GM21825 (cell line): ENCODE measurements around the gene ZFC3H1.
"Not testable (repeated sequence)": the region's sequence is repeated elsewhere in the genome, so short reads cannot be mapped to it uniquely, and the experiment has no call there.

Experiments
- ATAC-seq: cut with Tn5 transposase; IDR thresholded peaks from one replicate; pipeline ENCODE4 v1.9.1; 2021; ENCODE audit warnings: mild to moderate bottlenecking, moderate library complexity; ENCODE audit not compliant: unreplicated experiment

The ZFC3H1 gene, protein sequence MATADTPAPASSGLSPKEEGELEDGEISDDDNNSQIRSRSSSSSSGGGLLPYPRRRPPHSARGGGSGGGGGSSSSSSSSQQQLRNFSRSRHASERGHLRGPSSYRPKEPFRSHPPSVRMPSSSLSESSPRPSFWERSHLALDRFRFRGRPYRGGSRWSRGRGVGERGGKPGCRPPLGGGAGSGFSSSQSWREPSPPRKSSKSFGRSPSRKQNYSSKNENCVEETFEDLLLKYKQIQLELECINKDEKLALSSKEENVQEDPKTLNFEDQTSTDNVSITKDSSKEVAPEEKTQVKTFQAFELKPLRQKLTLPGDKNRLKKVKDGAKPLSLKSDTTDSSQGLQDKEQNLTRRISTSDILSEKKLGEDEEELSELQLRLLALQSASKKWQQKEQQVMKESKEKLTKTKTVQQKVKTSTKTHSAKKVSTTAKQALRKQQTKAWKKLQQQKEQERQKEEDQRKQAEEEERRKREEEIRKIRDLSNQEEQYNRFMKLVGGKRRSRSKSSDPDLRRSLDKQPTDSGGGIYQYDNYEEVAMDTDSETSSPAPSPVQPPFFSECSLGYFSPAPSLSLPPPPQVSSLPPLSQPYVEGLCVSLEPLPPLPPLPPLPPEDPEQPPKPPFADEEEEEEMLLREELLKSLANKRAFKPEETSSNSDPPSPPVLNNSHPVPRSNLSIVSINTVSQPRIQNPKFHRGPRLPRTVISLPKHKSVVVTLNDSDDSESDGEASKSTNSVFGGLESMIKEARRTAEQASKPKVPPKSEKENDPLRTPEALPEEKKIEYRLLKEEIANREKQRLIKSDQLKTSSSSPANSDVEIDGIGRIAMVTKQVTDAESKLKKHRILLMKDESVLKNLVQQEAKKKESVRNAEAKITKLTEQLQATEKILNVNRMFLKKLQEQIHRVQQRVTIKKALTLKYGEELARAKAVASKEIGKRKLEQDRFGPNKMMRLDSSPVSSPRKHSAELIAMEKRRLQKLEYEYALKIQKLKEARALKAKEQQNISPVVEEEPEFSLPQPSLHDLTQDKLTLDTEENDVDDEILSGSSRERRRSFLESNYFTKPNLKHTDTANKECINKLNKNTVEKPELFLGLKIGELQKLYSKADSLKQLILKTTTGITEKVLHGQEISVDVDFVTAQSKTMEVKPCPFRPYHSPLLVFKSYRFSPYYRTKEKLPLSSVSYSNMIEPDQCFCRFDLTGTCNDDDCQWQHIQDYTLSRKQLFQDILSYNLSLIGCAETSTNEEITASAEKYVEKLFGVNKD (N-terminal part only)

GRCh38 chr12:71663561-71664410 is at the start of gene ZFC3H1, which contains the start of gene THAP2:
Gene ZFC3H1, minus strand, starts transcription at chr12:71663848. Its CDS starts 238 bp downstream, at chr12:71663610.
Gene THAP2, plus strand, starts transcription at chr12:71664301. Its CDS starts 209 bp downstream, at chr12:71664510.
- peak; percentile 92 for ATAC-seq

GRCh38 chr12:71710276-71711125 is 46.9 kb upstream of the ZFC3H1 start:
- no peak for ATAC-seq

- no peak for ATAC-seq
These were observed 45.0 kb upstream of the ZFC3H1 start for GRCh38 chr12:71708658-71709057.

GRCh38 chr12:71704920-71705319 is 41.3 kb upstream of the ZFC3H1 start:
- no peak for ATAC-seq

DNA sequence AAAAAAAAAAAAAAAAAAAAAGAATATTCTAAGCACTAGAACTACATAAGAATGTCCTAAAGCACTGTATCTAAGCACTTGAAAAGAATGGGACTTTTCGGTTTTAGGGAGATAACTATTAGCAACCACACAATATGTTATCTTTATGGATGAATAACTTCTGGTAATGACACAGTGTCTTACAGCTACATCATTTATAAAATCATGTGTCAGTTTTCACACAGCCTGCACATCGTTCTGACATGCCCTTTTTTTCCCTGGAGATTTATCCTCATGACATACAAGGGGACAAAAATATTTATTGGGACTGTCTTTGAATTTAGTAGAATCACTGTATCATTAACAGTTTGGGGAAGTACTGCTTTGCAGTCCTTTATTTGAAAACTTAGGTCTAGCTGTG is 39.6 kb upstream of the ZFC3H1 start:
- no peak for ATAC-seq

GRCh38 chr12:71702590-71702989 is 38.9 kb upstream of the ZFC3H1 start:
- ATAC-seq: no peak

- not testable (repeated sequence) for ATAC-seq
These were observed 38.5 kb upstream of the ZFC3H1 start for GRCh38 chr12:71702181-71702580.

GRCh38 chr12:71695782-71696181 is 32.1 kb upstream of the ZFC3H1 start:
- no peak for ATAC-seq

GRCh38 chr12:71694099-71694820 is 30.6 kb upstream of the ZFC3H1 start:
- ATAC-seq: peak; percentile 86

DNA sequence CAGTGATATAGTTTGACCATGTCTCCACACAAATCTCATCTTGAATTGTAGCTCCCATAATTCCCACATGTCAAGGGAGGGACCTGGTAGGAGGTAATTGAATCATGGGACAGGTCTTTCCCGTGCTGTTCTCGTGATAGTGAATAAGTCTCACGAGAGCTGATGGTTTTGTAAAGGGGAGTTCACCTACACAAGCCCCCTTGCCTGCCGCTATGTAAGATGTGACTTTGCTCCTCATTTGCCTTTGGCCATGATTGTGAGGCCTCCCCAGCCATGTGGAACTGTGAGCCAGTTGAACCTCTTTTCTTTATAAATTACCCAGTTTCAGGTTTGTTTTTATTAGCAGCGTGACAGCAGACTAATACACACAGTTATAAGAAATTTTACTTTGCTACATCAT is 30.0 kb upstream of the ZFC3H1 start:
- peak; percentile 15 for ATAC-seq

- no peak for ATAC-seq
These were observed 29.5 kb upstream of the ZFC3H1 start for GRCh38 chr12:71693126-71693525.

GRCh38 chr12:71691504-71692129 is 28.0 kb upstream of the ZFC3H1 start:
- no peak for ATAC-seq

- no peak for ATAC-seq
These were observed 25.4 kb upstream of the ZFC3H1 start for GRCh38 chr12:71688961-71689570.

DNA sequence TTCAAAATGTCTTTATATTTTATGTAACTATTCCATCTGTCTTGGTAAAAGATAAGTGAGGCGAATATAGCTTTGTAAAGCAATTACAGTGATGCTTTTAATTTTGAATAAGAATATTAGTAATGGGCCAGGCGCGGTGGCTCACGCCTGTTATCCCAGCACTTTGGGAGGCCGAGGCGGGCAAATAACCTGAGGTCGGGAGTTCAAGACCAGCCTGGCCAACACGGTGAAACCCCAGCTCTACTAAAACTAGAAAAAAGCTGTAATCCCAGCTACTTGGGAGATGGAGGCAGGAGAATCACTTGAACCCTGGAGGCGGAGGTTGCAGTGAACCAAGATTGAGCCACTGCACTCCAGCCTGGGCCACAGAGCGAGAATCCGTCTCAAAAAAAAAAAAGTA is 23.5 kb upstream of the ZFC3H1 start:
- ATAC-seq: not testable (repeated sequence)

GRCh38 chr12:71686658-71687025 is 23.0 kb upstream of the ZFC3H1 start:
- ATAC-seq: no peak

DNA sequence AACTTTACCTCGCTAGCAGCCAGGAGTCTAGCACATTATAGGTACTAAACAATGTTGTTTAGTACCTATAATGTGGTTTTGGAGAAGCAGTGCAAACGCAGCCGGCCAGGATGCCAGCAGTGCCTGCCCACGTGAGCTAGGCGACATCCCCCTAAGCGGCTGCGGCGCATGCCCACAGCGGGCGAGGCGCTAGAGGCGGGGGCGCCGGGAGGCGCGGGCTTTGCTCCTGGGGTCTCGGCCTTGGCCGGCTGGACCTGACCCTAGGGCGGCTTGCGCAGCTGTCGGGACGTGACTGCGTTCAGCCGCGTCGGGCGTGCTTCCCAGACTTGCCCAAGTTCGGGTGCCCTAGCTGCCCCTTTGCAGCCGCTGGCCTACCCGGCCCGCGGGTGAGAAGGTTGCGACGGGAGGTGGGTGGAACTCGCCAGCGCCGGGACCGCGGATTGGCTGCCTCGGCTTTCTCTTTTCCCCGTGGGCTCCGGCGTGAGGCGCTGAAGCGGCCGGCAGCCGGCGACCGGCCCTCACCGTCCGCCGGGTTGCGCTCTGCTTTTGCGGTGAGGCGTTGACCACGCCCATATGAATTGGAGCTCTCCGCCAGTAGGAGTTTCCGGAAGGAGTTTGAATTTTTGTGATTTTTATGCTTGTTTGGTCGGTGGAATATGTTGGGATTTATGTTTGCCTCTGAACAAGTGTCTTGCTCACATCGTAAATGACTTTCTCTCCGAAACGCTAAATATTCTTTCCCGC is 22.4 kb upstream of the ZFC3H1 start, which contains the start of gene TMEM19:
TSS of gene TMEM19 (plus strand) at position 169 of the 744 bp plus-strand sequence. CDS start 599 bp downstream, outside the sequence.
- peak; percentile 88 for ATAC-seq
